ENCODE data around the gene HPSE2. TPM values are rescaled to one million over a fixed set of nuclear protein-coding genes. Genes with fewer than 3 reads are reported as not detected.

The HPSE2 gene
- total RNA-seq, 1 donor from 2014 or later: not detected

- H3K36me3 Mint-ChIP-seq (ENCODE audit: low read depth, unreplicated experiment): no peaks in the 10 kb centered on the region
- no peaks in the 10 kb centered on the region for H3K9me3 Mint-ChIP-seq (ENCODE audit: unreplicated experiment)
- H3K4me1 Mint-ChIP-seq (ENCODE audit: unreplicated experiment): no peaks in the 10 kb centered on the region
- no peaks in the 10 kb centered on the region for H3K27me3 Mint-ChIP-seq (ENCODE audit: unreplicated experiment)
- no peak overlapping the region for H3K27ac Mint-ChIP-seq (ENCODE audit: unreplicated experiment)
- no peak overlapping the region for H3K4me3 Mint-ChIP-seq (ENCODE audit: unreplicated experiment)
- no peak for DNase-seq (ENCODE audit: low spot score)
- TF ChIP-seq CTCF (IDR thresholded peaks at IDR 0.05; ENCODE audit: unreplicated experiment): no peak
These were observed 10.9 kb downstream of the HPSE2 start for GRCh38 chr10:99224766-99225165.

GRCh38 chr10:99207340-99207739, 28.3 kb downstream of the HPSE2 start:
- no peaks in the 10 kb centered on the region for H3K27me3 Mint-ChIP-seq (ENCODE audit: unreplicated experiment)
- no peak for TF ChIP-seq CTCF (IDR thresholded peaks at IDR 0.05; ENCODE audit: unreplicated experiment)
- H3K4me3 Mint-ChIP-seq (ENCODE audit: unreplicated experiment): no peak overlapping the region
- H3K27ac Mint-ChIP-seq (ENCODE audit: unreplicated experiment): no peak overlapping the region
- H3K36me3 Mint-ChIP-seq (ENCODE audit: low read depth, unreplicated experiment): no peaks in the 10 kb centered on the region
- no peaks in the 10 kb centered on the region for H3K9me3 Mint-ChIP-seq (ENCODE audit: unreplicated experiment)
- no peak for DNase-seq (ENCODE audit: low spot score)
- no peaks in the 10 kb centered on the region for H3K4me1 Mint-ChIP-seq (ENCODE audit: unreplicated experiment)

GRCh38 chr10:99203310-99203709, 32.3 kb downstream of the HPSE2 start:
- Mint-ChIP-seq H3K36me3 (ENCODE audit: low read depth, unreplicated experiment) (no peaks in the 10 kb centered on the region), H3K27ac (ENCODE audit: unreplicated experiment) (no peak overlapping the region), H3K9me3 (ENCODE audit: unreplicated experiment) (no peaks in the 10 kb centered on the region), H3K4me3 (ENCODE audit: unreplicated experiment) (no peak overlapping the region), H3K4me1 (ENCODE audit: unreplicated experiment) (no peaks in the 10 kb centered on the region), H3K27me3 (ENCODE audit: unreplicated experiment) (no peaks in the 10 kb centered on the region)
- no peak for DNase-seq (ENCODE audit: low spot score)
- no peak for TF ChIP-seq CTCF (IDR thresholded peaks at IDR 0.05; ENCODE audit: unreplicated experiment)

- Mint-ChIP-seq H3K4me3 (ENCODE audit: unreplicated experiment) (no peak overlapping the region), H3K27ac (ENCODE audit: unreplicated experiment) (no peak overlapping the region), H3K4me1 (ENCODE audit: unreplicated experiment) (no peaks in the 10 kb centered on the region), H3K27me3 (ENCODE audit: unreplicated experiment) (no peaks in the 10 kb centered on the region), H3K9me3 (ENCODE audit: unreplicated experiment) (no peaks in the 10 kb centered on the region), H3K36me3 (ENCODE audit: low read depth, unreplicated experiment) (no peaks in the 10 kb centered on the region)
- TF ChIP-seq CTCF (IDR thresholded peaks at IDR 0.05; ENCODE audit: unreplicated experiment): peak; percentile 3
- no peak for DNase-seq (ENCODE audit: low spot score)
These were observed 62.7 kb downstream of the HPSE2 start for GRCh38 chr10:99172950-99173349.

- Mint-ChIP-seq H3K4me3 (ENCODE audit: unreplicated experiment) (no peak overlapping the region), H3K36me3 (ENCODE audit: low read depth, unreplicated experiment) (no peaks in the 10 kb centered on the region), H3K27me3 (ENCODE audit: unreplicated experiment) (no peaks in the 10 kb centered on the region), H3K9me3 (ENCODE audit: unreplicated experiment) (no peaks in the 10 kb centered on the region), H3K4me1 (ENCODE audit: unreplicated experiment) (no peaks in the 10 kb centered on the region), H3K27ac (ENCODE audit: unreplicated experiment) (no peak overlapping the region)
- peak; percentile 56 for DNase-seq (ENCODE audit: low spot score)
- TF ChIP-seq CTCF (IDR thresholded peaks at IDR 0.05; ENCODE audit: unreplicated experiment): peak; percentile 46
These were observed 63.4 kb downstream of the HPSE2 start for GRCh38 chr10:99172128-99172738.

Data from endothelial cell (in vitro differentiated cells).